Measurements from ENCODE around the gene GINS2.

- no peak for TF ChIP-seq GATA3 (IDR thresholded peaks at IDR 0.05; ENCODE audit: low read depth, low read length)
- TF ChIP-seq GATA2 (IDR thresholded peaks at IDR 0.05; ENCODE audit: low read depth, low read length), result no peak
Observed at GRCh38 chr16:85689285-85689949, 663 bp upstream of the GINS2 start.
